ENCODE measurements around the gene STEEP1.

GRCh38 chrX:119495734-119496726 lies 69.2 kb downstream of the STEEP1 start:
- TF ChIP-seq CTCF (IDR thresholded peaks at IDR 0.05; ENCODE audit: insufficient read depth, low read depth, low read length) (no peak), EZH2 (IDR thresholded peaks at IDR 0.05; ENCODE audit: insufficient read depth, low read length) (no peak)

Measured in astrocyte (in vitro differentiated cells and primary cell).